Hepatocyte (in vitro differentiated cells): ENCODE results near the gene TMEM164. TPM values are rescaled to one million over a fixed set of nuclear protein-coding genes. Genes with fewer than 3 reads are reported as not detected.

Experiments used
- DNase-seq: peaks from one replicate; pipeline ENCODE4 v3.0.0-alpha.2; 2016; ENCODE audit warnings: low spot score
- H2AFZ ChIP-seq: fragments of 200-600 bp; sonication (generic); 2 replicates; pipeline ENCODE4 v1.6.0; 2016; ENCODE audit warnings: antibody characterized with exemption, mild to moderate bottlenecking
- H3K27ac ChIP-seq: fragments of 200-600 bp; sonication (generic); 2 replicates; pipeline ENCODE4 v1.5.1; 2016; ENCODE audit warnings: mild to moderate bottlenecking
- H3K27me3 ChIP-seq: fragments of 200-600 bp; sonication (generic); 2 replicates; pipeline ENCODE4 v1.6.1; 2016
- H3K36me3 ChIP-seq: fragments of 200-600 bp; sonication (generic); replicated peaks from 2 replicates; pipeline ENCODE4 v1.5.1; 2016; ENCODE audit warnings: low read depth; ENCODE audit not compliant: insufficient read depth
- H3K4me1 ChIP-seq: fragments of 200-600 bp; sonication (generic); 2 replicates; pipeline ENCODE4 v1.5.1; 2016; ENCODE audit warnings: mild to moderate bottlenecking, moderate library complexity; ENCODE audit not compliant: insufficient read depth
- H3K4me2 ChIP-seq: fragments of 200-600 bp; sonication (generic); 2 replicates; pipeline ENCODE4 v1.6.0; 2016
- H3K4me3 ChIP-seq: fragments of 200-600 bp; sonication (generic); 2 replicates; pipeline ENCODE4 v1.5.1; 2016; ENCODE audit warnings: mild to moderate bottlenecking
- H3K79me2 ChIP-seq: fragments of 200-600 bp; sonication (generic); 2 replicates; pipeline ENCODE4 v1.6.0; 2017; ENCODE audit warnings: mild to moderate bottlenecking
- H3K9me2 ChIP-seq: fragments of 200-600 bp; sonication (generic); replicated peaks from 2 replicates; pipeline ENCODE4 v1.6.0; 2017; ENCODE audit warnings: mild to moderate bottlenecking; ENCODE audit not compliant: insufficient read depth
- H3K9me3 ChIP-seq: fragments of 200-600 bp; sonication (generic); 2 replicates; pipeline ENCODE4 v1.5.1; 2016; ENCODE audit warnings: low read depth, mild to moderate bottlenecking
- H4K20me1 ChIP-seq: fragments of 200-600 bp; sonication (generic); 2 replicates; pipeline ENCODE4 v1.6.0; 2016; ENCODE audit warnings: mild to moderate bottlenecking; ENCODE audit not compliant: insufficient read depth, poor library complexity, severe bottlenecking
- CTCF ChIP-seq: fragments of 200-600 bp; sonication (generic); IDR thresholded peaks from 2 replicates; pipeline ENCODE4 v1.5.1; 2016; ENCODE audit warnings: antibody characterized with exemption, mild to moderate bottlenecking; ENCODE audit not compliant: poor library complexity
- EZH2 ChIP-seq: fragments of 200-600 bp; sonication (generic); IDR thresholded peaks from 2 replicates; pipeline ENCODE4 v1.6.1; 2016; ENCODE audit warnings: antibody characterized with exemption, mild to moderate bottlenecking, borderline replicate concordance
- EZH2phosphoT487 ChIP-seq: fragments of 200-600 bp; sonication (generic); IDR thresholded peaks from one replicate; pipeline ENCODE4 v1.6.1; 2018; ENCODE audit warnings: antibody characterized with exemption, mild to moderate bottlenecking, low read depth, moderate library complexity; ENCODE audit not compliant: unreplicated experiment, severe bottlenecking
- WGBS: methylation state at CpG from one replicate; pipeline ENCODE4 v1.1.6; 2016; ENCODE audit warnings: low lambda C conversion rate; ENCODE audit errors: missing lambda C conversion rate; 5-methylcytosine and 5-hydroxymethylcytosine counted together
- polyA plus RNA-seq: library from polyadenylated mRNA; unstranded; fragments of >200 nt; fragmentation: Nextera tagmentation; extraction: Ambion mirVana; gene quantifications from 2 replicates; pipeline ENCODE4 v1.2.1, GENCODE V29; 2016
- total RNA-seq: library from RNA; depleted of rRNA; stranded (reverse); fragments of >200 nt; gene quantifications from 2 replicates; pipeline ENCODE4 v1.2.3, GENCODE V29; 2014

TMEM164 gene
- total and polyA plus RNA-seq, 2 experiments from 2014 or later = 5.4 to 34.2 TPM

- 71% methylated on average over 2 of the region's 2 CpGs for WGBS
- no peak overlapping the region for H2AFZ ChIP-seq
Observed at GRCh38 chrX:110041980-110042379, 39.1 kb downstream of the TMEM164 start.

DNA sequence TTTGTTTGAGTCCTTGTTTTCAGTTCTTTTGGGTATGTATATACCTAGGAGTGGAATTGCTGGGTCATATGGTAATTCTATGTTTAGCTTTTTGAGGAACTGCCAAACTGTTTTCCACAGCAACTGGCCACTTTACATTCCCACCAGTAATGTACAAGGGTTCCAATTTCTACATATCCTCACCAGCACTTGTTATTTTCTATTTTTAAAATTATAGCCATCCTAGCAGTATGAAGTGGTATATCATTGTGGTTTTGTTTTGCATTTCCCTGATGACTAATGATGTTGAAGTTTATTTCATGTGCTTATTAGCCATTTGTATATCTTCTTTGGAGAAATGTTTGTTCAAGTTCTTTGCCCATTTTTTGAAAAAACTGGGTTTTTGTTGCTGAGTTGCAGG lies 39.6 kb downstream of the TMEM164 start:
- Histone ChIP-seq H3K27ac (no peak overlapping the region), H3K79me2 (peaks cover 9% of the 10 kb centered on the region), H3K4me1 (no peaks in the 10 kb centered on the region), H3K4me2 (no peak overlapping the region), H2AFZ (no peak overlapping the region), H3K4me3 (no peak overlapping the region), H3K27me3 (no peaks in the 10 kb centered on the region), H3K36me3 (no peaks in the 10 kb centered on the region), H4K20me1 (no peaks in the 10 kb centered on the region), H3K9me2 (no peaks in the 10 kb centered on the region), H3K9me3 (no peaks in the 10 kb centered on the region)
- TF ChIP-seq CTCF = no peak
- no peak for TF ChIP-seq EZH2
- no peak for TF ChIP-seq EZH2phosphoT487
- DNase-seq = no peak

More at GRCh38 chrX:110041980-110042379, 39.1 kb downstream of the TMEM164 start:
- H4K20me1 ChIP-seq = no peaks in the 10 kb centered on the region
- H3K4me1 ChIP-seq = no peaks in the 10 kb centered on the region
- no peaks in the 10 kb centered on the region for H3K9me2 ChIP-seq
- no peak overlapping the region for H3K4me2 ChIP-seq
- H3K36me3 ChIP-seq = no peaks in the 10 kb centered on the region
- H3K79me2 ChIP-seq = peaks cover 9% of the 10 kb centered on the region
- H3K4me3 ChIP-seq = no peak overlapping the region
- no peaks in the 10 kb centered on the region for H3K27me3 ChIP-seq
- DNase-seq = no peak
- H3K27ac ChIP-seq = no peak overlapping the region
- no peak for TF ChIP-seq EZH2
- no peak for TF ChIP-seq EZH2phosphoT487
- TF ChIP-seq CTCF = no peak
- H3K9me3 ChIP-seq = no peaks in the 10 kb centered on the region

- WGBS = 34% methylated on average over 2 of the region's 2 CpGs
- no peak overlapping the region for H3K27ac ChIP-seq
- H4K20me1 ChIP-seq = no peaks in the 10 kb centered on the region
- H3K9me2 ChIP-seq = no peaks in the 10 kb centered on the region
- no peak for DNase-seq
- H3K9me3 ChIP-seq = no peaks in the 10 kb centered on the region
- no peaks in the 10 kb centered on the region for H3K36me3 ChIP-seq
- no peak overlapping the region for H2AFZ ChIP-seq
- H3K27me3 ChIP-seq = no peaks in the 10 kb centered on the region
- no peak overlapping the region for H3K4me3 ChIP-seq
- peaks cover 5% of the 10 kb centered on the region for H3K79me2 ChIP-seq
- no peaks in the 10 kb centered on the region for H3K4me1 ChIP-seq
- TF ChIP-seq EZH2phosphoT487 (no peak), CTCF (no peak), EZH2 (no peak)
- H3K4me2 ChIP-seq = no peak overlapping the region
Observed at GRCh38 chrX:110043506-110043905, 40.6 kb downstream of the TMEM164 start.
